NCI-H2107 treated with DMSO at 0.1 percent for 48 hours (cell line): ENCODE measurements around the gene SIMC1.
A peak's percentile ranks its signal among the peaks of the same experiment; 100 is the strongest.

ENCODE experiments used
- DNase-seq: peaks from one replicate; lab custom pipeline; 2025; ENCODE audit not compliant: unreplicated experiment; lab: John Stamatoyannopoulos, UW

SIMC1 gene

GRCh38 chr5:176387384-176387925, 149.2 kb downstream of the SIMC1 start:
- no peak for DNase-seq

- no peak for DNase-seq
These were observed 149.8 kb downstream of the SIMC1 start for GRCh38 chr5:176388003-176388443.

- peak; percentile 92 for DNase-seq
These were observed 150.4 kb downstream of the SIMC1 start, which contains the start of the genes HIGD2A and NOP16 for GRCh38 chr5:176388444-176389134. Gene HIGD2A, plus strand, starts transcription at chr5:176388751. Its CDS starts 69 bp downstream, at chr5:176388820. Gene NOP16, minus strand, starts transcription at chr5:176388598. Its CDS starts 59 bp downstream, at chr5:176388539.

GRCh38 chr5:176389135-176390123, 151.2 kb downstream of the SIMC1 start:
- no peak for DNase-seq

- DNase-seq: no peak
These were observed 153.3 kb downstream of the SIMC1 start for GRCh38 chr5:176391479-176391878.

GRCh38 chr5:176391999-176392398, 153.8 kb downstream of the SIMC1 start:
- no peak for DNase-seq

GRCh38 chr5:176392526-176392925, 154.3 kb downstream of the SIMC1 start:
- DNase-seq: no peak

- DNase-seq: no peak
These were observed 155.9 kb downstream of the SIMC1 start for GRCh38 chr5:176394096-176394495.

- no peak for DNase-seq
These were observed 156.9 kb downstream of the SIMC1 start for GRCh38 chr5:176394881-176395675.
